ENCODE measurements around the gene CACNA1D.

Gene CACNA1D

GRCh38 chr3:53707222-53707621, 212.8 kb downstream of the CACNA1D start:
- TF ChIP-seq CTCF (IDR thresholded peaks at IDR 0.05; ENCODE audit: insufficient read depth, low read length, missing control alignments) = no peak
- ChIA-PET CTCF (interaction anchor here (0.7 to 6.9 kb wide), 6 partner anchors 9 to 589 kb away, joined by 3 to 46 read pairs (median 4); no protein-coding TSS in a partner anchor), POLR2A (no interaction called here)
- no peak for DNase-seq (ENCODE audit: low read depth, low spot score)
- H3K4me3 ChIP-seq (ENCODE audit: low read depth, low read length) = no peak overlapping the region

- no peak for TF ChIP-seq CTCF (IDR thresholded peaks at IDR 0.05; ENCODE audit: insufficient read depth, low read length, missing control alignments)
- ChIA-PET POLR2A (no interaction called here), CTCF (interaction anchor here (1.1 to 6.9 kb wide), 5 partner anchors 10 to 410 kb away, joined by 3 to 46 read pairs (median 5); no protein-coding TSS in a partner anchor)
- no peak for DNase-seq (ENCODE audit: low read depth, low spot score)
- no peak overlapping the region for H3K4me3 ChIP-seq (ENCODE audit: low read depth, low read length)
These were observed 213.7 kb downstream of the CACNA1D start for GRCh38 chr3:53708001-53708621.

GRCh38 chr3:53709256-53709655, 214.8 kb downstream of the CACNA1D start:
- POLR2A ChIA-PET = no interaction called here
- no peak for TF ChIP-seq CTCF (IDR thresholded peaks at IDR 0.05; ENCODE audit: insufficient read depth, low read length, missing control alignments)
- no peak overlapping the region for H3K4me3 ChIP-seq (ENCODE audit: low read depth, low read length)
- DNase-seq (ENCODE audit: low read depth, low spot score) = no peak
- CTCF ChIA-PET = interaction anchor here (0.7 to 6.9 kb wide), 14 partner anchors 9 to 576 kb away, joined by 3 to 46 read pairs (median 7); no protein-coding TSS in a partner anchor

- peak; percentile 85 for TF ChIP-seq CTCF (IDR thresholded peaks at IDR 0.05; ENCODE audit: insufficient read depth, low read length, missing control alignments)
- ChIA-PET POLR2A (interaction anchor here (0.6 kb wide), 1 partner anchor 227 kb away, joined by 4 read pairs; no protein-coding TSS in a partner anchor), CTCF (interaction anchor here (0.6 to 6.9 kb wide), 33 partner anchors 10 to 606 kb away, joined by 3 to 46 read pairs (median 4); partner anchors contain the start of genes CHDH and IL17RB)
- no peak for DNase-seq (ENCODE audit: low read depth, low spot score)
- no peak overlapping the region for H3K4me3 ChIP-seq (ENCODE audit: low read depth, low read length)
These were observed 215.7 kb downstream of the CACNA1D start for GRCh38 chr3:53709860-53710674.

GRCh38 chr3:53711387-53711786, 217.0 kb downstream of the CACNA1D start:
- CTCF ChIA-PET = interaction anchor here (1.0 to 6.9 kb wide), 12 partner anchors 9 to 598 kb away, joined by 3 to 46 read pairs (median 6); no protein-coding TSS in a partner anchor
- POLR2A ChIA-PET = no interaction called here

More at GRCh38 chr3:53711387-53711786, 217.0 kb downstream of the CACNA1D start:
- H3K4me3 ChIP-seq (ENCODE audit: low read depth, low read length) = no peak overlapping the region
- no peak for TF ChIP-seq CTCF (IDR thresholded peaks at IDR 0.05; ENCODE audit: insufficient read depth, low read length, missing control alignments)
- no peak for DNase-seq (ENCODE audit: low read depth, low spot score)
